GM12878 (cell line): Measurements from ENCODE around the gene YIF1A. TPM values are rescaled to one million over a fixed set of nuclear protein-coding genes. Genes with fewer than 3 reads are reported as not detected.

Experiments
- ATAC-seq: fragments of 200-7000 bp; cut with Tn5 transposase; 3 replicates; pipeline ENCODE4 v1.9.1; 2020; ENCODE audit warnings: mild to moderate bottlenecking, moderate library complexity
- BruUV-seq: library from RNA; stranded (reverse); fragments of 400-500 nt; replicated peaks from 2 replicates; lab custom pipeline; 2021; lab: Mats Ljungman, UMichigan
- CTCF ChIA-PET: fragments of 300-600 bp; sonication (Branson Sonifier 250); formaldehyde crosslinking; extraction: SDS; loops from one replicate; lab custom pipeline; 2021; ENCODE audit warnings: inconsistent platforms; lab: Yijun Ruan, JAX
- POLR2A ChIA-PET: fragments of 350-600 bp; formaldehyde crosslinking; extraction: SDS; loops from one replicate; lab custom pipeline; 2021; ENCODE audit warnings: inconsistent platforms; lab: Charles Lee
- RAD21 ChIA-PET: fragments of 300-600 bp; sonication (Branson Sonifier 250); formaldehyde crosslinking; loops from one replicate; lab custom pipeline; 2023; ENCODE audit warnings: antibody characterized with exemption; ENCODE audit not compliant: unreplicated experiment; lab: Charles Lee
- SMC1A ChIA-PET: fragments of 300-600 bp; sonication (Branson Sonifier 250); formaldehyde crosslinking; loops from one replicate; lab custom pipeline; 2023; ENCODE audit not compliant: unreplicated experiment, uncharacterized antibody; lab: Charles Lee
- DNase-seq: peaks from one replicate; pipeline ENCODE4 v3.0.0-alpha.2; 2011; ENCODE audit warnings: low read depth, low spot score
- FAIRE-seq: peaks from 3 replicates; lab custom pipeline; 2011; peaks lifted over from hg19 to GRCh38; lab: Jason Lieb, UNC
- H2AFZ ChIP-seq: 2 replicates; pipeline ENCODE4 v1.6.0; 2011; ENCODE audit warnings: low read depth, low read length, control low read depth; ENCODE audit not compliant: control insufficient read depth
- H3K27ac ChIP-seq: 2 replicates; pipeline ENCODE4 v1.5.1; 2011; ENCODE audit warnings: control low read depth; ENCODE audit not compliant: control insufficient read depth, insufficient read depth
- H3K27me3 ChIP-seq, 2 experiments: replicated peaks in 1 of 2; 2 replicates each; pipeline versions ENCODE4 v1.6.0 to v1.6.1; 2011; ENCODE audit warnings: low read length in 1 of 2; ENCODE audit not compliant: control insufficient read depth in 2 of 2, insufficient read depth in 2 of 2
- H3K36me3 ChIP-seq, 2 experiments: 2 replicates each; pipeline ENCODE4 v1.5.1; 2011; ENCODE audit warnings: low read length in 1 of 2; ENCODE audit not compliant: control insufficient read depth in 2 of 2, insufficient read depth in 2 of 2
- H3K4me1 ChIP-seq: 2 replicates; pipeline ENCODE4 v1.6.1; 2011; ENCODE audit warnings: mild to moderate bottlenecking, low read length, moderate library complexity, mixed read lengths; ENCODE audit not compliant: control insufficient read depth, insufficient read depth
- H3K4me2 ChIP-seq: 2 replicates; pipeline ENCODE4 v1.6.0; 2011; ENCODE audit warnings: control low read depth; ENCODE audit not compliant: control insufficient read depth, insufficient read depth
- H3K4me3 ChIP-seq: fragments of 200-600 bp; sonication (generic); 2 replicates; pipeline ENCODE4 v1.5.1; 2016
- H3K79me2 ChIP-seq: 2 replicates; pipeline ENCODE4 v1.6.0; 2011; ENCODE audit warnings: low read length; ENCODE audit not compliant: control insufficient read depth, insufficient read depth
- H3K9ac ChIP-seq: 2 replicates; pipeline ENCODE4 v1.8.0; 2011; ENCODE audit warnings: low read length, control low read depth, mixed read lengths; ENCODE audit not compliant: control insufficient read depth, insufficient read depth
- H3K9me3 ChIP-seq: replicated peaks from 3 replicates; pipeline ENCODE4 v1.5.1; 2011; ENCODE audit warnings: mild to moderate bottlenecking, low read length; ENCODE audit not compliant: control insufficient read depth, insufficient read depth
- H4K20me1 ChIP-seq: 2 replicates; pipeline ENCODE4 v1.6.0; 2011; ENCODE audit not compliant: control insufficient read depth, insufficient read depth
- CBX5 ChIP-seq: sonication (generic); IDR thresholded peaks from 2 replicates; pipeline ENCODE4 v1.6.1; 2016; ENCODE audit warnings: low read depth, moderate library complexity, mild to moderate bottlenecking, inconsistent platforms
- CREM ChIP-seq: IDR thresholded peaks from 2 replicates; pipeline ENCODE4 v1.6.1; 2014; ENCODE audit warnings: antibody characterized with exemption, low read depth
- EED ChIP-seq: sonication (generic); IDR thresholded peaks from 2 replicates; pipeline ENCODE4 v1.6.1; 2016; ENCODE audit warnings: antibody characterized with exemption, low read depth
- MTA2 ChIP-seq: fragments of 450-650 bp; IDR thresholded peaks from 2 replicates; pipeline ENCODE4 v1.6.1; 2016; ENCODE audit warnings: low read depth, mild to moderate bottlenecking, moderate library complexity
- TCF12 ChIP-seq: IDR thresholded peaks from 2 replicates; pipeline ENCODE4 v1.6.1; 2011; ENCODE audit warnings: low read depth, mild to moderate bottlenecking, low read length
- WGBS: methylation state at CpG from one replicate; pipeline ENCODE4 v1.1.6; 2016; ENCODE audit warnings: low lambda C conversion rate; ENCODE audit not compliant: insufficient replicate concordance, insufficient coverage; ENCODE audit errors: missing lambda C conversion rate; 5-methylcytosine and 5-hydroxymethylcytosine counted together
- in situ Hi-C: fragments of 300-500 bp; cut with MboI; formaldehyde crosslinking; loops from 9 replicates; pipeline ENCODE4 v1.14.3; 2018; ENCODE audit warnings: mixed read lengths
- intact Hi-C: fragments of 100-400 bp; cut with micrococcal nuclease; formaldehyde crosslinking; loops from one replicate; pipeline ENCODE4 v1.14.2; 2022; ENCODE audit not compliant: unreplicated experiment
- polyA plus RNA-seq, 11 experiments: library from polyadenylated mRNA; depleted of rRNA in 4 of 11; unstranded in 6 of 11; stranded (reverse) in 5 of 11; fragments of >200 nt; fragmentation: Nextera tagmentation in 4 of 11; fragmentation: Illumina TruSeq in 1 of 11; extraction: Ambion mirVana in 4 of 11; extraction: Trizol in 1 of 11; gene quantifications; 1 replicate in 1 of 11; 2 replicates in 10 of 11; pipeline versions ENCODE4 v1.2.1 to v1.2.3, GENCODE V29; 2011 to 2016; ENCODE audit warnings: inconsistent platforms in 2 of 11, missing spikeins in 2 of 11, low read depth in 1 of 11
- total RNA-seq, 4 experiments: library from RNA; depleted of rRNA in 3 of 4; stranded (reverse); fragments of >200 nt in 3 of 4; fragmentation: Illumina TruSeq in 1 of 4; extraction: Trizol in 1 of 4; gene quantifications; 2 replicates each; pipeline versions ENCODE4 v1.2.1 to v1.2.3, GENCODE V29; 2013 to 2021
- TF ChIP-seq, protein P1 (sequence below): fragments of 450-650 bp; IDR thresholded peaks from 2 replicates; pipeline ENCODE4 v1.6.1; 2016; ENCODE audit warnings: mild to moderate bottlenecking
- TF ChIP-seq, protein P2 (sequence below): IDR thresholded peaks from 2 replicates; pipeline ENCODE4 v1.6.1; 2011; ENCODE audit warnings: low read depth, low read length, improper control_type of control experiment, borderline replicate concordance
- TF ChIP-seq, protein P3 (sequence below): IDR thresholded peaks from 2 replicates; pipeline ENCODE4 v1.6.1; 2012; ENCODE audit warnings: improper control_type of control experiment, low read depth, low read length; ENCODE audit not compliant: insufficient replicate concordance
- TF ChIP-seq, protein P4 (sequence below): fragments of 450-650 bp; conservative IDR thresholded peaks from 2 replicates; pipeline ENCODE4 v1.6.1; 2017; ENCODE audit warnings: mild to moderate bottlenecking, moderate library complexity

YIF1A gene
- total and polyA plus RNA-seq, 10 of the 15 experiments (the other 5 are each of a cell fraction or from before 2014, with no cell fraction given) = 6.6 to 128 (median 71.7) TPM

DNA sequence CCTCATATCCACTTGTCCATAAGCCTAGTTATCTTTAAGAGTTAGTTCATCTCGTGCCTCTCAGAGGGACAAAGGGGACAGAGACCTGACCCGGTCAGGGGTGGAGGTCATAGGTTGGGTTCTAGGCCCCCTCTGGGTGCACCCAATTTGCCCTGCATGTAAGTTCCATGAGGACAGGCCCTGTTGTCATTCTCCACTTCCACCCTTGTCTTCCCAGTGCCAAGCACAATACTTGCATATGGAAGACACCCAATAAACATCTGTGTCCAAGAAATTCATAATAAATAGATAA is 1.3 kb upstream of the YIF1A start (continued):
- TF ChIP-seq, protein P1, sequence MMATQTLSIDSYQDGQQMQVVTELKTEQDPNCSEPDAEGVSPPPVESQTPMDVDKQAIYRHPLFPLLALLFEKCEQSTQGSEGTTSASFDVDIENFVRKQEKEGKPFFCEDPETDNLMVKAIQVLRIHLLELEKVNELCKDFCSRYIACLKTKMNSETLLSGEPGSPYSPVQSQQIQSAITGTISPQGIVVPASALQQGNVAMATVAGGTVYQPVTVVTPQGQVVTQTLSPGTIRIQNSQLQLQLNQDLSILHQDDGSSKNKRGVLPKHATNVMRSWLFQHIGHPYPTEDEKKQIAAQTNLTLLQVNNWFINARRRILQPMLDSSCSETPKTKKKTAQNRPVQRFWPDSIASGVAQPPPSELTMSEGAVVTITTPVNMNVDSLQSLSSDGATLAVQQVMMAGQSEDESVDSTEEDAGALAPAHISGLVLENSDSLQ = no peak
- TF ChIP-seq MTA2 (no peak), CREM (no peak), EED (no peak)
- TF ChIP-seq, protein P2, sequence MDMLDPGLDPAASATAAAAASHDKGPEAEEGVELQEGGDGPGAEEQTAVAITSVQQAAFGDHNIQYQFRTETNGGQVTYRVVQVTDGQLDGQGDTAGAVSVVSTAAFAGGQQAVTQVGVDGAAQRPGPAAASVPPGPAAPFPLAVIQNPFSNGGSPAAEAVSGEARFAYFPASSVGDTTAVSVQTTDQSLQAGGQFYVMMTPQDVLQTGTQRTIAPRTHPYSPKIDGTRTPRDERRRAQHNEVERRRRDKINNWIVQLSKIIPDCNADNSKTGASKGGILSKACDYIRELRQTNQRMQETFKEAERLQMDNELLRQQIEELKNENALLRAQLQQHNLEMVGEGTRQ = no peak
- TF ChIP-seq, all 136 proteins: peak for 0

DNA sequence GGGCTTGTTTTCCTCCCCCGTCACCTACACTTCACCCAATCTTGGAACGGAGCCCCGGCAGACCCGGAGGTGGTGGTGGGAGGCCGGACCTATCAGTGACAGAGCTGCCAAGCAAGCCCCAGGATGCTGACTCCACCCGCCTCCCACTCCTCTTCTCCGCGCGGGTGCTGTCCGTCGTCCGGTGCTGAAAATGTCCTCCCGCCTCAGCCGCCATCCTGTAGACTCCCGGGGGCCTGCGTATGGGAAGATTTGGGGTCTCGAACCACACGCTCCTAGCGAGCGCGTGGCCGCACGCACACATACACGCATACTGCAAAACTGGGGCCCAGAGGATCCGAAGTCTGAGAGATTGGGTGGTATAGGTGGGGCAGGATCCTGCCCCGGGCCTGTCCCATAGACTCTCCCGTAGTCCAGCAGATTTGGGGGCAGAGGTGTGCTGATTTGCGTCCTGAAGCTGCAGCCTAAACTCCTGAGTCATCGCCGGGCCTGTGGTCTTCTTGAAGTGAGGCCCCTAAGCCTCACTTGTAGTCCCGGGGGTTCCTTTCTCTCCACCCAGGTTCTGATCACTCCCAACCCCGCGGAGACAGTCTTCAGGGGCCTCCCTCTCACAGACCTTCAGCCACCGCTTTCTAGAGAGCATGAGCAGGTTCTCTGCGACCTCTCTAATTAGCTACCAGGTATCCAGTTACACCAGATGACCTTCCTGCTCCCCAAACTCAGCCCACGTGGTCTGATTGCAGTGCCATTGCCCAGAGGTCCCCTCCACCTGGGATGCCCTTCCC is 796 bp upstream of the YIF1A start:
- Histone ChIP-seq H3K27ac (peak overlapping the region; percentile 76), H3K36me3 (no peaks in the 10 kb centered on the region; a peak in 1 of 4 replicates), H3K9me3 (no peaks in the 10 kb centered on the region), H3K79me2 (peaks cover 12% of the 10 kb centered on the region), H2AFZ (peak overlapping the region; percentile 97), H3K9ac (peak overlapping the region; percentile 79), H3K27me3 (peaks cover 2 to 7% of the 10 kb centered on the region in 2 experiments; a peak in 2 of 4 replicates), H4K20me1 (no peaks in the 10 kb centered on the region; the same call in 1 of the 2 replicates), H3K4me3 (peak overlapping the region; percentile 79), H3K4me1 (peaks cover 15% of the 10 kb centered on the region), H3K4me2 (peak overlapping the region; percentile 92)
- peak; percentile 70 for ATAC-seq
- POLR2A ChIA-PET = interaction anchor here (0.7 to 2.4 kb wide), 16 partner anchors 8 to 1022 kb away, joined by 3 to 26 read pairs (median 3); partner anchors contain the start of genes BRMS1, FIBP and RAB1B
- intact Hi-C loops (no loop called here), in situ Hi-C loops (no loop called here)
- RAD21 ChIA-PET = interaction anchor here (0.6 to 2.0 kb wide), 13 partner anchors 20 to 251 kb away, joined by 3 to 28 read pairs (median 4); partner anchors contain the start of genes BRMS1, PELI3 and RAB1B
- peak; percentile 45 for DNase-seq
- TSS peak; percentile 98 for BruUV-seq
- SMC1A ChIA-PET = interaction anchor here (1.0 to 2.5 kb wide), 5 partner anchors 13 to 139 kb away, joined by 3 to 10 read pairs (median 5); no protein-coding TSS in a partner anchor
- WGBS = 12% methylated on average over 35 of the region's 36 CpGs
- CTCF ChIA-PET = interaction anchor here (0.9 to 2.7 kb wide), 12 partner anchors 11 to 245 kb away, joined by 3 to 21 read pairs (median 5); partner anchors contain the start of genes MRPL11 and RAB1B
- no peak for FAIRE-seq
- TF ChIP-seq, protein P3, sequence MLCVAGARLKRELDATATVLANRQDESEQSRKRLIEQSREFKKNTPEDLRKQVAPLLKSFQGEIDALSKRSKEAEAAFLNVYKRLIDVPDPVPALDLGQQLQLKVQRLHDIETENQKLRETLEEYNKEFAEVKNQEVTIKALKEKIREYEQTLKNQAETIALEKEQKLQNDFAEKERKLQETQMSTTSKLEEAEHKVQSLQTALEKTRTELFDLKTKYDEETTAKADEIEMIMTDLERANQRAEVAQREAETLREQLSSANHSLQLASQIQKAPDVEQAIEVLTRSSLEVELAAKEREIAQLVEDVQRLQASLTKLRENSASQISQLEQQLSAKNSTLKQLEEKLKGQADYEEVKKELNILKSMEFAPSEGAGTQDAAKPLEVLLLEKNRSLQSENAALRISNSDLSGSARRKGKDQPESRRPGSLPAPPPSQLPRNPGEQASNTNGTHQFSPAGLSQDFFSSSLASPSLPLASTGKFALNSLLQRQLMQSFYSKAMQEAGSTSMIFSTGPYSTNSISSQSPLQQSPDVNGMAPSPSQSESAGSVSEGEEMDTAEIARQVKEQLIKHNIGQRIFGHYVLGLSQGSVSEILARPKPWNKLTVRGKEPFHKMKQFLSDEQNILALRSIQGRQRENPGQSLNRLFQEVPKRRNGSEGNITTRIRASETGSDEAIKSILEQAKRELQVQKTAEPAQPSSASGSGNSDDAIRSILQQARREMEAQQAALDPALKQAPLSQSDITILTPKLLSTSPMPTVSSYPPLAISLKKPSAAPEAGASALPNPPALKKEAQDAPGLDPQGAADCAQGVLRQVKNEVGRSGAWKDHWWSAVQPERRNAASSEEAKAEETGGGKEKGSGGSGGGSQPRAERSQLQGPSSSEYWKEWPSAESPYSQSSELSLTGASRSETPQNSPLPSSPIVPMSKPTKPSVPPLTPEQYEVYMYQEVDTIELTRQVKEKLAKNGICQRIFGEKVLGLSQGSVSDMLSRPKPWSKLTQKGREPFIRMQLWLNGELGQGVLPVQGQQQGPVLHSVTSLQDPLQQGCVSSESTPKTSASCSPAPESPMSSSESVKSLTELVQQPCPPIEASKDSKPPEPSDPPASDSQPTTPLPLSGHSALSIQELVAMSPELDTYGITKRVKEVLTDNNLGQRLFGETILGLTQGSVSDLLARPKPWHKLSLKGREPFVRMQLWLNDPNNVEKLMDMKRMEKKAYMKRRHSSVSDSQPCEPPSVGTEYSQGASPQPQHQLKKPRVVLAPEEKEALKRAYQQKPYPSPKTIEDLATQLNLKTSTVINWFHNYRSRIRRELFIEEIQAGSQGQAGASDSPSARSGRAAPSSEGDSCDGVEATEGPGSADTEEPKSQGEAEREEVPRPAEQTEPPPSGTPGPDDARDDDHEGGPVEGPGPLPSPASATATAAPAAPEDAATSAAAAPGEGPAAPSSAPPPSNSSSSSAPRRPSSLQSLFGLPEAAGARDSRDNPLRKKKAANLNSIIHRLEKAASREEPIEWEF = no peak
- TF ChIP-seq, protein P4, sequence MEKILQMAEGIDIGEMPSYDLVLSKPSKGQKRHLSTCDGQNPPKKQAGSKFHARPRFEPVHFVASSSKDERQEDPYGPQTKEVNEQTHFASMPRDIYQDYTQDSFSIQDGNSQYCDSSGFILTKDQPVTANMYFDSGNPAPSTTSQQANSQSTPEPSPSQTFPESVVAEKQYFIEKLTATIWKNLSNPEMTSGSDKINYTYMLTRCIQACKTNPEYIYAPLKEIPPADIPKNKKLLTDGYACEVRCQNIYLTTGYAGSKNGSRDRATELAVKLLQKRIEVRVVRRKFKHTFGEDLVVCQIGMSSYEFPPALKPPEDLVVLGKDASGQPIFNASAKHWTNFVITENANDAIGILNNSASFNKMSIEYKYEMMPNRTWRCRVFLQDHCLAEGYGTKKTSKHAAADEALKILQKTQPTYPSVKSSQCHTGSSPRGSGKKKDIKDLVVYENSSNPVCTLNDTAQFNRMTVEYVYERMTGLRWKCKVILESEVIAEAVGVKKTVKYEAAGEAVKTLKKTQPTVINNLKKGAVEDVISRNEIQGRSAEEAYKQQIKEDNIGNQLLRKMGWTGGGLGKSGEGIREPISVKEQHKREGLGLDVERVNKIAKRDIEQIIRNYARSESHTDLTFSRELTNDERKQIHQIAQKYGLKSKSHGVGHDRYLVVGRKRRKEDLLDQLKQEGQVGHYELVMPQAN = peak; percentile 97
- TF ChIP-seq CBX5 (no peak), TCF12 (no peak)
